Adipocyte (in vitro differentiated cells): ENCODE data around the gene MZT2B.
"Not testable (repeated sequence)": the region's sequence is repeated elsewhere in the genome, so short reads cannot be mapped to it uniquely, and the experiment has no call there.

Experiments used
- DNase-seq: peaks from one replicate; pipeline ENCODE4 v3.0.0-alpha.2; 2015; ENCODE audit warnings: low read depth
- H3K27me3 ChIP-seq: replicated peaks from 2 replicates; pipeline ENCODE4 v1.7.0; 2013; ENCODE audit warnings: mild to moderate bottlenecking, low read length, moderate library complexity; ENCODE audit not compliant: control insufficient read depth, insufficient read depth
- H3K36me3 ChIP-seq: 2 replicates; pipeline ENCODE4 v1.7.0; 2013; ENCODE audit warnings: low read length, mild to moderate bottlenecking, moderate library complexity; ENCODE audit not compliant: control insufficient read depth, insufficient read depth, severe bottlenecking
- H3K4me1 ChIP-seq: 2 replicates; pipeline ENCODE4 v1.7.0; 2013; ENCODE audit warnings: mild to moderate bottlenecking, low read length, moderate library complexity; ENCODE audit not compliant: control insufficient read depth, insufficient read depth
- H3K4me3 ChIP-seq: 2 replicates; pipeline ENCODE4 v1.7.0; 2013; ENCODE audit warnings: mild to moderate bottlenecking, low read length, moderate library complexity
- H3K9ac ChIP-seq: 2 replicates; pipeline ENCODE4 v1.7.0; 2013; ENCODE audit warnings: mild to moderate bottlenecking, low read length, moderate library complexity
- H3K9me3 ChIP-seq: 2 replicates; pipeline ENCODE4 v1.7.0; 2013; ENCODE audit warnings: mild to moderate bottlenecking, low read length, moderate library complexity; ENCODE audit not compliant: control insufficient read depth

The MZT2B gene

GRCh38 chr2:130154423-130154770 is 27.7 kb upstream of the MZT2B start:
- not testable (repeated sequence) for H3K4me1 ChIP-seq, H3K9ac ChIP-seq, H3K27me3 ChIP-seq, DNase-seq, H3K9me3 ChIP-seq, H3K4me3 ChIP-seq
- peaks cover 25% of the 10 kb centered on the region for H3K36me3 ChIP-seq

GRCh38 chr2:130154773-130155765 is 27.0 kb upstream of the MZT2B start:
- no peaks in the 10 kb centered on the region for H3K9me3 ChIP-seq
- no peaks in the 10 kb centered on the region for H3K4me1 ChIP-seq
- no peak overlapping the region for H3K4me3 ChIP-seq
- no peak for DNase-seq
- H3K36me3 ChIP-seq, result peaks cover 29% of the 10 kb centered on the region
- H3K9ac ChIP-seq, result no peak overlapping the region
- H3K27me3 ChIP-seq, result no peaks in the 10 kb centered on the region

GRCh38 chr2:130155956-130156623 is 26.0 kb upstream of the MZT2B start:
- H3K4me3 ChIP-seq, H3K4me1 ChIP-seq, H3K9me3 ChIP-seq, H3K9ac ChIP-seq, H3K27me3 ChIP-seq: not testable (repeated sequence)
- peaks cover 29% of the 10 kb centered on the region for H3K36me3 ChIP-seq
- peak; percentile 40 for DNase-seq

- no peaks in the 10 kb centered on the region for H3K4me1 ChIP-seq
- no peaks in the 10 kb centered on the region for H3K27me3 ChIP-seq
- H3K9me3 ChIP-seq, result no peaks in the 10 kb centered on the region
- H3K36me3 ChIP-seq, result peaks cover 29% of the 10 kb centered on the region
- no peak overlapping the region for H3K4me3 ChIP-seq
- H3K9ac ChIP-seq, result no peak overlapping the region
- DNase-seq, result no peak
These were observed 25.4 kb upstream of the MZT2B start for GRCh38 chr2:130156624-130157004.

GRCh38 chr2:130157354-130157753 is 24.7 kb upstream of the MZT2B start:
- H3K36me3 ChIP-seq, result peaks cover 24% of the 10 kb centered on the region
- H3K27me3 ChIP-seq, H3K9ac ChIP-seq, H3K4me3 ChIP-seq, H3K4me1 ChIP-seq, H3K9me3 ChIP-seq, DNase-seq: not testable (repeated sequence)

- H3K36me3 ChIP-seq, result peaks cover 21% of the 10 kb centered on the region
- H3K4me1 ChIP-seq, H3K9ac ChIP-seq, DNase-seq, H3K4me3 ChIP-seq, H3K9me3 ChIP-seq, H3K27me3 ChIP-seq: not testable (repeated sequence)
These were observed 24.1 kb upstream of the MZT2B start for GRCh38 chr2:130157825-130158514.

GRCh38 chr2:130158631-130159030 is 23.4 kb upstream of the MZT2B start:
- Histone ChIP-seq H3K4me3 (no peak overlapping the region), H3K36me3 (peaks cover 19% of the 10 kb centered on the region), H3K9ac (no peak overlapping the region), H3K4me1 (no peaks in the 10 kb centered on the region), H3K27me3 (no peaks in the 10 kb centered on the region), H3K9me3 (no peaks in the 10 kb centered on the region)
- DNase-seq, result no peak

- not testable (repeated sequence) for H3K4me3 ChIP-seq, DNase-seq, H3K9me3 ChIP-seq, H3K9ac ChIP-seq, H3K27me3 ChIP-seq, H3K4me1 ChIP-seq
- H3K36me3 ChIP-seq, result peaks cover 23% of the 10 kb centered on the region
These were observed 22.7 kb upstream of the MZT2B start for GRCh38 chr2:130159376-130159775.

GRCh38 chr2:130160131-130160530 is 21.9 kb upstream of the MZT2B start:
- H3K27me3 ChIP-seq, result no peaks in the 10 kb centered on the region
- H3K4me3 ChIP-seq, result no peak overlapping the region
- no peak overlapping the region for H3K9ac ChIP-seq
- DNase-seq, result no peak
- no peaks in the 10 kb centered on the region for H3K9me3 ChIP-seq
- no peaks in the 10 kb centered on the region for H3K4me1 ChIP-seq
- H3K36me3 ChIP-seq, result peaks cover 26% of the 10 kb centered on the region

- not testable (repeated sequence) for H3K4me1 ChIP-seq, H3K9ac ChIP-seq, DNase-seq, H3K9me3 ChIP-seq, H3K27me3 ChIP-seq, H3K4me3 ChIP-seq
- peaks cover 33% of the 10 kb centered on the region for H3K36me3 ChIP-seq
These were observed 21.0 kb upstream of the MZT2B start for GRCh38 chr2:130160838-130161705.
